NB4 (cell line): ENCODE data around the gene NPLOC4.

Experiments used
- DNase-seq: peaks from one replicate; pipeline ENCODE4 v3.0.0; 2010; ENCODE audit warnings: low read depth
- H3K4me3 ChIP-seq: one replicate; pipeline ENCODE4 v1.5.1; 2011; ENCODE audit warnings: mild to moderate bottlenecking, low read depth, low read length, moderate library complexity
- CTCF ChIP-seq: IDR thresholded peaks from one replicate; pipeline ENCODE4 v1.5.1; 2012; ENCODE audit warnings: low read depth, low read length
- MAX ChIP-seq: IDR thresholded peaks from 2 replicates; pipeline ENCODE4 v1.6.1; 2011; ENCODE audit warnings: low read depth, low read length
- MYC ChIP-seq: IDR thresholded peaks from 2 replicates; pipeline ENCODE4 v1.6.1; 2011; ENCODE audit warnings: low read depth, low read length
- POLR2A ChIP-seq: IDR thresholded peaks from 2 replicates; pipeline ENCODE4 v1.6.1; 2011; ENCODE audit warnings: mild to moderate bottlenecking; ENCODE audit not compliant: insufficient read length; ENCODE audit errors: extremely low read depth

NPLOC4 gene

GRCh38 chr17:81573794-81574642 is 62.9 kb downstream of the NPLOC4 start:
- DNase-seq = no peak
- no peak overlapping the region for H3K4me3 ChIP-seq
- no peak for TF ChIP-seq CTCF
- TF ChIP-seq MYC = no peak
- TF ChIP-seq MAX = no peak
- TF ChIP-seq POLR2A = no peak

- no peak overlapping the region for H3K4me3 ChIP-seq
- no peak for TF ChIP-seq CTCF
- no peak for TF ChIP-seq POLR2A
- TF ChIP-seq MYC = no peak
- no peak for TF ChIP-seq MAX
- DNase-seq = no peak
Measured at GRCh38 chr17:81572563-81573168, 64.2 kb downstream of the NPLOC4 start.

GRCh38 chr17:81570964-81571363 is 65.9 kb downstream of the NPLOC4 start:
- no peak for DNase-seq
- H3K4me3 ChIP-seq = no peak overlapping the region
- TF ChIP-seq POLR2A = no peak
- TF ChIP-seq MYC = no peak
- no peak for TF ChIP-seq CTCF
- no peak for TF ChIP-seq MAX

- no peak overlapping the region for H3K4me3 ChIP-seq
- TF ChIP-seq CTCF = no peak
- TF ChIP-seq MAX = no peak
- TF ChIP-seq POLR2A = no peak
- TF ChIP-seq MYC = no peak
- no peak for DNase-seq
Measured at GRCh38 chr17:81569986-81570514, 66.9 kb downstream of the NPLOC4 start.

GRCh38 chr17:81568416-81568815 is 68.5 kb downstream of the NPLOC4 start:
- TF ChIP-seq POLR2A = no peak
- TF ChIP-seq MYC = no peak
- no peak for TF ChIP-seq CTCF
- TF ChIP-seq MAX = no peak
- DNase-seq = no peak
- H3K4me3 ChIP-seq = no peak overlapping the region
